Ishikawa (cell line): ENCODE data around the gene DHX35.

Experiments used
- CEBPB ChIP-seq: IDR thresholded peaks from 2 replicates; pipeline ENCODE4 v1.6.1; 2012
- CREB1 ChIP-seq: IDR thresholded peaks from 2 replicates; pipeline ENCODE4 v1.6.1; 2012; ENCODE audit warnings: low read depth
- EP300 ChIP-seq: IDR thresholded peaks from 2 replicates; pipeline ENCODE4 v1.6.1; 2012; ENCODE audit warnings: borderline replicate concordance
- NFIC ChIP-seq: IDR thresholded peaks from 2 replicates; pipeline ENCODE4 v1.6.1; 2012
- TAF1 ChIP-seq: IDR thresholded peaks from 2 replicates; pipeline ENCODE4 v1.6.1; 2012; ENCODE audit warnings: low read depth, mild to moderate bottlenecking
- TF ChIP-seq, protein P1 (sequence below): IDR thresholded peaks from 2 replicates; pipeline ENCODE4 v1.6.1; 2012; ENCODE audit warnings: low read depth, mild to moderate bottlenecking
- TF ChIP-seq, protein P2 (sequence below): IDR thresholded peaks from 2 replicates; pipeline ENCODE4 v1.6.1; 2012

DNA sequence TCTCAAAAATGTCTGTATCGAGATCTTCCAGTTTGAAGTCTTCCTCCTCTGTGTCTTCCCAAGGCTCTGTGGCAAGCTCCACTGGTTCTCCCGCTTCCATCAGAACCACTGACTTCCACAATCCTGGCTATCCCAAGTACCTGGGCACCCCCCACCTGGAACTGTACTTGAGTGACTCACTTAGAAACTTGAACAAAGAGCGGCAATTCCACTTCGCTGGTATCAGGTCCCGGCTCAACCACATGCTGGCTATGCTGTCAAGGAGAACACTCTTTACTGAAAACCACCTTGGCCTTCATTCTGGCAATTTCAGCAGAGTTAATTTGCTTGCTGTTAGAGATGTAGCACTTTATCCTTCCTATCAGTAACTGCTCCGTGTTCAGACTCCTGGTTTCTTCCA lies 10.0 kb upstream of the DHX35 start:
- TF ChIP-seq CEBPB, result no peak
- TF ChIP-seq NFIC, result no peak
- no peak for TF ChIP-seq CREB1
- no peak for TF ChIP-seq EP300
- TF ChIP-seq, protein P1, sequence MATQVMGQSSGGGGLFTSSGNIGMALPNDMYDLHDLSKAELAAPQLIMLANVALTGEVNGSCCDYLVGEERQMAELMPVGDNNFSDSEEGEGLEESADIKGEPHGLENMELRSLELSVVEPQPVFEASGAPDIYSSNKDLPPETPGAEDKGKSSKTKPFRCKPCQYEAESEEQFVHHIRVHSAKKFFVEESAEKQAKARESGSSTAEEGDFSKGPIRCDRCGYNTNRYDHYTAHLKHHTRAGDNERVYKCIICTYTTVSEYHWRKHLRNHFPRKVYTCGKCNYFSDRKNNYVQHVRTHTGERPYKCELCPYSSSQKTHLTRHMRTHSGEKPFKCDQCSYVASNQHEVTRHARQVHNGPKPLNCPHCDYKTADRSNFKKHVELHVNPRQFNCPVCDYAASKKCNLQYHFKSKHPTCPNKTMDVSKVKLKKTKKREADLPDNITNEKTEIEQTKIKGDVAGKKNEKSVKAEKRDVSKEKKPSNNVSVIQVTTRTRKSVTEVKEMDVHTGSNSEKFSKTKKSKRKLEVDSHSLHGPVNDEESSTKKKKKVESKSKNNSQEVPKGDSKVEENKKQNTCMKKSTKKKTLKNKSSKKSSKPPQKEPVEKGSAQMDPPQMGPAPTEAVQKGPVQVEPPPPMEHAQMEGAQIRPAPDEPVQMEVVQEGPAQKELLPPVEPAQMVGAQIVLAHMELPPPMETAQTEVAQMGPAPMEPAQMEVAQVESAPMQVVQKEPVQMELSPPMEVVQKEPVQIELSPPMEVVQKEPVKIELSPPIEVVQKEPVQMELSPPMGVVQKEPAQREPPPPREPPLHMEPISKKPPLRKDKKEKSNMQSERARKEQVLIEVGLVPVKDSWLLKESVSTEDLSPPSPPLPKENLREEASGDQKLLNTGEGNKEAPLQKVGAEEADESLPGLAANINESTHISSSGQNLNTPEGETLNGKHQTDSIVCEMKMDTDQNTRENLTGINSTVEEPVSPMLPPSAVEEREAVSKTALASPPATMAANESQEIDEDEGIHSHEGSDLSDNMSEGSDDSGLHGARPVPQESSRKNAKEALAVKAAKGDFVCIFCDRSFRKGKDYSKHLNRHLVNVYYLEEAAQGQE, result no peak
- no peak for TF ChIP-seq TAF1
- TF ChIP-seq, protein P2, sequence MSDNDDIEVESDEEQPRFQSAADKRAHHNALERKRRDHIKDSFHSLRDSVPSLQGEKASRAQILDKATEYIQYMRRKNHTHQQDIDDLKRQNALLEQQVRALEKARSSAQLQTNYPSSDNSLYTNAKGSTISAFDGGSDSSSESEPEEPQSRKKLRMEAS, result no peak
